K562 (cell line): ENCODE data around the gene SETDB1. TPM values are rescaled to one million over a fixed set of nuclear protein-coding genes. Genes with fewer than 3 reads are reported as not detected.

Source experiments
- MBD1 ChIP-seq: fragments of 250-450 bp; sonication (Bioruptor Pico); IDR thresholded peaks from 2 replicates; pipeline ENCODE4 v1.8.0; 2022; ENCODE audit warnings: inconsistent platforms
- MGA ChIP-seq: fragments of 450-650 bp; IDR thresholded peaks from 2 replicates; pipeline ENCODE4 v1.6.1; 2016; ENCODE audit warnings: mild to moderate bottlenecking, moderate library complexity
- POLR2G ChIP-seq: fragments of 200-400 bp; formaldehyde crosslinking; IDR thresholded peaks from 2 replicates; pipeline ENCODE4 v1.6.1; 2017; ENCODE audit warnings: low read depth, mild to moderate bottlenecking, antibody characterized with exemption, low read length, moderate library complexity
- TAF7 ChIP-seq: fragments of 450-650 bp; IDR thresholded peaks from 2 replicates; pipeline ENCODE4 v1.6.1; 2016; ENCODE audit warnings: missing genetic modification characterization, missing compliant biosample characterization
- ZBTB7A ChIP-seq: IDR thresholded peaks from 2 replicates; pipeline ENCODE4 v1.6.1; 2011; ENCODE audit warnings: low read depth, mild to moderate bottlenecking, low read length, moderate library complexity, borderline replicate concordance; ENCODE audit not compliant: control insufficient read depth
- ZFX ChIP-seq: sonication (generic); formaldehyde crosslinking; IDR thresholded peaks from 2 replicates; pipeline ENCODE4 v1.8.0; 2022; ENCODE audit warnings: mild to moderate bottlenecking, missing genetic modification reagents, moderate library complexity
- ZNF740 ChIP-seq, 3 experiments: fragments of 200-800 bp in 1 of 3; sonication (Bioruptor generic) in 1 of 3; sonication (generic) in 1 of 3; formaldehyde crosslinking in 1 of 3; IDR thresholded peaks; 2 replicates each; pipeline versions ENCODE4 v1.6.1 to v1.8.0; 2016 to 2022; ENCODE audit warnings: mild to moderate bottlenecking in 2 of 3, missing compliant biosample characterization in 2 of 3, missing genetic modification characterization in 2 of 3, missing genetic modification reagents in 1 of 3
- ZZZ3 ChIP-seq: fragments of 450-650 bp; IDR thresholded peaks from 2 replicates; pipeline ENCODE4 v1.6.1; 2016; ENCODE audit warnings: antibody characterized with exemption, mild to moderate bottlenecking, moderate library complexity
- polyA plus RNA-seq, 8 experiments: library from polyadenylated mRNA; depleted of rRNA in 4 of 8; stranded (reverse) in 5 of 8; unstranded in 3 of 8; fragments of >200 nt; fragmentation: Nextera tagmentation in 2 of 8; fragmentation: Illumina TruSeq in 1 of 8; extraction: Ambion mirVana in 2 of 8; extraction: Trizol in 1 of 8; gene quantifications; 2 replicates each; pipeline versions ENCODE4 v1.2.1 to v1.2.3, GENCODE V29; 2011 to 2014; ENCODE audit warnings: inconsistent platforms in 1 of 8, missing spikeins in 1 of 8
- total RNA-seq, 7 experiments: library from RNA; depleted of rRNA in 6 of 7; stranded (reverse); fragments of >200 nt in 6 of 7; fragmentation: Illumina TruSeq in 2 of 7; extraction: Trizol in 2 of 7; gene quantifications; 2 replicates each; pipeline versions ENCODE4 v1.2.1 to v1.2.3, GENCODE V29; 2011 to 2021; ENCODE audit warnings: low replicate concordance in 1 of 7
- TF ChIP-seq, protein P1 (sequence below): sonication (generic); formaldehyde crosslinking; IDR thresholded peaks from 2 replicates; pipeline ENCODE4 v1.8.0; 2022; ENCODE audit warnings: missing genetic modification reagents, mild to moderate bottlenecking, moderate library complexity, borderline replicate concordance

The SETDB1 gene
- total and polyA plus RNA-seq, 9 of the 15 experiments (the other 6 are each of a cell fraction or from before 2014, with no cell fraction given) = 21.5 to 64.4 (median 42.0) TPM

DNA sequence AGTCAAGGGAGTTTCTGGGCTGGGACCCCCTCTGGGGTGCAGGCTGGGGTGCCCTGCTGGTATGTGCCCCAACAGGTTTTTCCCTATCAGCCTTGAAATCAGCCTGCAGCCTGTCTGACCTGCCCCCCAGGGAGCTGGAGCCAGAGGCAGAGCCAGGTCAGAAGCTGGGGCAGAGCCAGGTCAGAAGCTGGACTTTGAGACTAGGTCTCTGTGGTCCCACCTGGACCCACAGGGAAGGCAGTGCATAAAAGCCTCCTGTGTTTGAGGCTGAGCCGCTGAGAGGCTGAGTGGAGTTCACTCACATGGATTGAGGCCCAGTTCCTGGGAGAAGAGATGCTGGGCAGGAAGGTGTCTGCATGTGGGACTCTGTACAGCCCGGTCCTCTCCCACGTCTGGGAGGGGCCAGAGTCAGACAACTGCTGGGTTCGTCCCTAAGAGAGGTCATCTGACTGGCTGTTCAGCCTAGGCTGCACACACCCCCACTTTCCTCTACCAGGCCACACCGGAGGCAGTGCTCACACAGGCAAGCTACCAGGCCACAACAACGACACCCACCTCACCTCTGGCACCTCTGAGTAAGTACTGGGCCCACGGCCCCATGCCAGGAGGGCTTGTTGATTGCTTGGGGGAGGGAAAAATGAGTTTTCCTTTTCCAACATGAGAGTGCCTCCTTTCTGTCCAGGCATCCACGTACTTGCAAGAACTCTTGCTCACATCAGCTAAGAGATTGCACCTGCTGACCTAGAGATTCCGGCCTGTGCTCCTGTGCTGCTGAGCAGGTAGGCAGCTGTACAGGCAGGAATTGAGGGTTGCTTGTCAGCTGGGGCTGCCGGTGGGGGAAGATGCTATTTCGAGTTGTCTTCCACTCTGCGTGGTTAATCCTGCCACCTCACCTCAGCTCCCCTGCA is 55.9 kb downstream of the SETDB1 start, which contains the start of gene ANXA9 (continued):
- peak; percentile 53; the same call in 1 of the 2 replicates for TF ChIP-seq MGA
- no peak for TF ChIP-seq ZBTB7A
- TF ChIP-seq, protein P1, sequence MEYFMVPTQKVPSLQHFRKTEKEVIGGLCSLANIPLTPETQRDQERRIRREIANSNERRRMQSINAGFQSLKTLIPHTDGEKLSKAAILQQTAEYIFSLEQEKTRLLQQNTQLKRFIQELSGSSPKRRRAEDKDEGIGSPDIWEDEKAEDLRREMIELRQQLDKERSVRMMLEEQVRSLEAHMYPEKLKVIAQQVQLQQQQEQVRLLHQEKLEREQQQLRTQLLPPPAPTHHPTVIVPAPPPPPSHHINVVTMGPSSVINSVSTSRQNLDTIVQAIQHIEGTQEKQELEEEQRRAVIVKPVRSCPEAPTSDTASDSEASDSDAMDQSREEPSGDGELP (CRISPR knock-in tag) = peak; percentile 36; the same call in 1 of the 2 replicates
- no peak for TF ChIP-seq ZZZ3
- 0 out of 2 replicates have a peak, but pooled peaks have one; percentile 19 for TF ChIP-seq ZNF740 (CRISPR knock-in tag; IDR thresholded peaks at IDR 0.05)
- TF ChIP-seq ZNF740 (tag; IDR thresholded peaks at IDR 0.05) = 0 out of 4 replicates have a peak, but pooled peaks of 1 of the 2 experiments have one; percentile 16
- no peak for TF ChIP-seq MBD1 (CRISPR knock-in tag)
- peak; percentile 39; the same call in 1 of the 2 replicates for TF ChIP-seq ZFX (CRISPR knock-in tag)
- 0 out of 2 replicates have a peak, but pooled peaks have one; percentile 20 for TF ChIP-seq POLR2G
- TF ChIP-seq TAF7 (tag) = peak; percentile 21; the same call in 1 of the 2 replicates
